Omental fat pad (tissue), 4 donors: ENCODE data around the gene PLBD2. TPM values are rescaled to one million over a fixed set of nuclear protein-coding genes. Genes with fewer than 3 reads are reported as not detected.

ENCODE experiments used
- ATAC-seq: fragments of 150-250 bp; one replicate; pipeline ENCODE4 v1.9.1; 2016; ENCODE audit warnings: mild to moderate bottlenecking, moderate library complexity; ENCODE audit not compliant: low FRiP score
- DNase-seq: peaks from one replicate; pipeline ENCODE4 v3.0.0-alpha.2; 2019; ENCODE audit warnings: low spot score
- CTCF ChIP-seq, 3 donors: fragments of 450-650 bp; IDR thresholded peaks; one replicate each; pipeline ENCODE4 v1.5.1; 2016 to 2017; ENCODE audit warnings: antibody characterized with exemption in 3 of 3, mild to moderate bottlenecking in 3 of 3, moderate library complexity in 2 of 3
- total RNA-seq, 4 donors: library from RNA; depleted of rRNA; stranded (reverse); fragments of >200 nt; gene quantifications; one replicate each; pipeline ENCODE4 v1.1.0, GENCODE V29; 2016

PLBD2 gene
- total RNA-seq, 4 donors from 2014 or later, result 26.4 to 50.2 (median 36.2) TPM

- no peak for TF ChIP-seq CTCF (IDR thresholded peaks at IDR 0.05)
- no peak for ATAC-seq
- DNase-seq, result no peak
Measured at GRCh38 chr12:113361574-113362370, 3.4 kb downstream of the PLBD2 start.

DNA sequence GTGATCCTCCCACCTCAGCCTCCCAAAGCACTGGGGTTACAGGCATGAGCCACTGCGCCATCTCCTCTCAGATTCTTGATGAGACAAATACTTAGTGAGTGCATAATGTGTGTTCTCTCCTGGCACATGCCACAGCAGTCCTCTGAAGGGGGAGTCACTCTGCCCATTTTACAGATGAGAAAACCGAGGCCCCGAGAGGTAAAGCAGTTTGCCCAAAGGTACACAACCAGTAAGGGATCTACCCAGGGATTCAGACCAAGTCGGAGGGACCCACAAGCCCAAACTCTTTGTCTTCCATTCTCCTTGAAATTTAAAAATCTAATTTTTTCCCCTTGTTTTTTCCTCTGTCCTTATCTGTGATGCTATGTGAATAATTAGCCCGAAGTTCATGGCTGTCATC is 6.3 kb downstream of the PLBD2 start:
- no peak for TF ChIP-seq CTCF (IDR thresholded peaks at IDR 0.05)
- no peak for ATAC-seq
- DNase-seq, result no peak

GRCh38 chr12:113365639-113366395 is 7.4 kb downstream of the PLBD2 start:
- DNase-seq (no peak), ATAC-seq (no peak)
- TF ChIP-seq CTCF (IDR thresholded peaks at IDR 0.05), result no peak

DNA sequence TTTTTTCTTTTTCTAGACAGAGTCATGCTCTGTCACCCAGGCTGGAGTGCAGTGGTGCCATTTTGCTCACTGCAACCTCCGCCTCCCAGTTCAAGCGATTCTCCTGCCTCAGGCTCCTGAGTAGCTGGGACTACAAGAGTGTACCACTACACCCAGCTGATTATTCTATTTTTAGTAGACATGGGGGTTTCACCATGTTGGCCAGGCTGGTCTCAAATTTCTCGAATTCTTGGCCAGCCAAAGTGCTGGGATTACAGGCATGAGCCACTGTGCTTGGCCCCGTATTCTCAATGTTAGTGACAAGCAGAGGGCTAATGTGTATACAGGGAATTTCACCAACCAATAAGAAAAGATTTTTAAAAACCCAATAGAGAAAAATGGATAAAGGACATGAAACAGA is 8.4 kb downstream of the PLBD2 start:
- TF ChIP-seq CTCF (IDR thresholded peaks at IDR 0.05), result no peak
- ATAC-seq, result no peak
- DNase-seq, result no peak

DNA sequence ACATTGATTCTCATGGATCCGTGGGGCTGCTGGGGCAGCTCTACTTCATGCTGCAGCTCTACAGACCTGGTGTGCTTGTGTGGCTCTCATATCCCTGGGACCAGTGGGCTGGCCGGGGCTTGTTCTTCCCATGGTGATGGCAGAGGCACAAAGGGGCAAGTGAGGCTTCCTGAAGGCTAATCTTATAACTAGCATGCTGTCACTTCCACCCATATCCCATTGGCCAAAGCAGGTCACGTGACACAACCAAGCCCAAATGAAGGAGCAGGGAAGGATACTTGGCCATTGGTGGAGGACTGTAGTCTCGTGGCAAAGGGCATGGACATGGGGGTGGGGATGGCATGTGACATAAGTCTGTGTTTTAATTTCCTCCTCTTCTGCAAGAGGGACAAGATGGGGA is 9.9 kb downstream of the PLBD2 start:
- DNase-seq (no peak), ATAC-seq (no peak)
- no peak for TF ChIP-seq CTCF (IDR thresholded peaks at IDR 0.05)

DNA sequence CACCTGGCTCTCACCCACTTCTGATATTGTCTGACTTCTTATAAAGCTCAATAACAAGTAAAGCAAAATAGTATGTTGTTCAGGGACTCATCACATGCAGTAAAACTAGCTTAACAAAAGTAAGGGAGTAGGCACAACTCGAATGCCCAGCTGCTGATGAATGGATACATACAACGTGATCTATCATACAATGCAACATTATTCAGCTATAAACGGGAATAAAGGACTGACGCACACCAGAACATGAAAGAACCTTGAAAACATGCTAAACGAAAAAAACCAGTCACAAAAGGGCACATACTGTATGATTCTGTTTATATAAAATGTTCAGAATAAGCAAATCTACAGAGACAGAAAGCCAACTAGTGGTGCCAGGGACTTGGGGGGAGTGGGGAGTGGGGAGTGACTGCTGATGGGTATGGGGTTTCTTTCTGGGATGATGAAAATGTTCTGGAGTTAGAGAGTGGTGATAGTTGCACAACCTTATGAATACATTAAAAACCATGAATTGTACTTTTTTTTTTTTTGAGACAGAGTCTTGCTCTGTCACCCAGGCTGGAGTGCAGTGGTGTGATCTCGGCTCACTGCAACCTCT is 11.1 kb downstream of the PLBD2 start:
- DNase-seq (no peak), ATAC-seq (no peak)
- TF ChIP-seq CTCF (IDR thresholded peaks at IDR 0.05), result no peak
